HepG2 (cell line): ENCODE results near the gene GRK6. TPM values are rescaled to one million over a fixed set of nuclear protein-coding genes. Genes with fewer than 3 reads are reported as not detected.
A peak's percentile ranks its signal among the peaks of the same experiment; 100 is the strongest.

Source experiments
- EP300 ChIP-seq, 3 experiments: sonication (generic) in 1 of 3; formaldehyde crosslinking in 1 of 3; IDR thresholded peaks; 2 replicates each; pipeline versions ENCODE4 v1.5.1 to v1.6.1; 2011 to 2020; ENCODE audit warnings: low read depth in 2 of 3, low read length in 2 of 3, borderline replicate concordance in 1 of 3, improper control_type of control experiment in 1 of 3, mild to moderate bottlenecking in 1 of 3, missing genetic modification reagents in 1 of 3, moderate library complexity in 1 of 3
- GATAD1 ChIP-seq: IDR thresholded peaks from 2 replicates; pipeline ENCODE4 v1.6.1; 2016; ENCODE audit warnings: missing genetic modification reagents, missing compliant biosample characterization
- MXI1 ChIP-seq: IDR thresholded peaks from 3 replicates; pipeline ENCODE4 v1.6.1; 2012; ENCODE audit warnings: low read depth, low read length, inconsistent platforms, borderline replicate concordance
- NFE2 ChIP-seq: sonication (generic); formaldehyde crosslinking; IDR thresholded peaks from 2 replicates; pipeline ENCODE4 v1.4.0; 2020; ENCODE audit warnings: missing genetic modification reagents
- POLR2AphosphoS2 ChIP-seq: IDR thresholded peaks from 2 replicates; pipeline ENCODE4 v1.6.1; 2011; ENCODE audit warnings: low read depth, low read length, improper control_type of control experiment
- SATB2 ChIP-seq: sonication (generic); formaldehyde crosslinking; IDR thresholded peaks from 2 replicates; pipeline ENCODE4 v1.5.0; 2020; ENCODE audit warnings: missing genetic modification reagents
- SIN3A ChIP-seq: IDR thresholded peaks from 2 replicates; pipeline ENCODE4 v1.6.1; 2011; ENCODE audit warnings: low read depth, mild to moderate bottlenecking, control low read depth, low read length, borderline replicate concordance
- ZBTB38 ChIP-seq: sonication (generic); formaldehyde crosslinking; IDR thresholded peaks from 2 replicates; pipeline ENCODE4 v1.5.1; 2020; ENCODE audit warnings: mild to moderate bottlenecking, missing genetic modification reagents
- ZNF138 ChIP-seq: sonication (generic); formaldehyde crosslinking; IDR thresholded peaks from 2 replicates; pipeline ENCODE4 v1.5.0; 2020; ENCODE audit warnings: mild to moderate bottlenecking, low read depth, missing genetic modification reagents
- ZNF556 ChIP-seq: sonication (generic); formaldehyde crosslinking; IDR thresholded peaks from 2 replicates; pipeline ENCODE4 v1.4.0; 2020; ENCODE audit warnings: mild to moderate bottlenecking, missing genetic modification reagents, borderline replicate concordance
- polyA plus RNA-seq, 8 experiments: library from polyadenylated mRNA; depleted of rRNA in 3 of 8; stranded (reverse) in 7 of 8; unstranded in 1 of 8; fragments of >200 nt; fragmentation: Illumina TruSeq in 4 of 8; extraction: Trizol in 4 of 8; gene quantifications; 2 replicates each; pipeline versions ENCODE4 v1.2.1 to v1.2.3, GENCODE V29; 2011 to 2016; ENCODE audit warnings: low read depth in 4 of 8, missing spikeins in 1 of 8, mixed read lengths in 1 of 8; ENCODE audit not compliant: insufficient read depth in 1 of 8
- total RNA-seq, 5 experiments: library from RNA; depleted of rRNA; stranded (reverse); fragments of >200 nt; fragmentation: Illumina TruSeq; extraction: Trizol; gene quantifications; 2 replicates each; pipeline ENCODE4 v1.2.3, GENCODE V29; 2016; ENCODE audit warnings: low read depth in 1 of 5
- TF ChIP-seq, protein P1 (sequence below): sonication (generic); formaldehyde crosslinking; IDR thresholded peaks from 2 replicates; pipeline ENCODE4 v1.5.0; 2020; ENCODE audit warnings: mild to moderate bottlenecking, missing genetic modification reagents
- TF ChIP-seq, protein P2 (sequence below): sonication (generic); formaldehyde crosslinking; IDR thresholded peaks from 2 replicates; pipeline ENCODE4 v1.9.0; 2022; ENCODE audit warnings: low read depth, missing genetic modification reagents
- TF ChIP-seq, protein P3 (sequence below): sonication (generic); formaldehyde crosslinking; IDR thresholded peaks from 2 replicates; pipeline ENCODE4 v1.4.0; 2020; ENCODE audit warnings: missing genetic modification reagents
- TF ChIP-seq, protein P4 (sequence below): IDR thresholded peaks from 2 replicates; pipeline ENCODE4 v1.6.1; 2016; ENCODE audit warnings: mild to moderate bottlenecking, missing biosample characterization, missing genetic modification reagents
- TF ChIP-seq, protein P5 (sequence below): sonication (generic); formaldehyde crosslinking; IDR thresholded peaks from 2 replicates; pipeline ENCODE4 v1.4.0; 2020; ENCODE audit warnings: low read depth, mild to moderate bottlenecking, missing genetic modification reagents
- TF ChIP-seq, protein P6 (sequence below): sonication (generic); formaldehyde crosslinking; IDR thresholded peaks from 2 replicates; pipeline ENCODE4 v1.4.0; 2020; ENCODE audit warnings: mild to moderate bottlenecking, missing genetic modification reagents
- TF ChIP-seq, protein P7 (sequence below): sonication (generic); formaldehyde crosslinking; conservative IDR thresholded peaks from 2 replicates; pipeline ENCODE4 v1.8.0; 2022; ENCODE audit warnings: mild to moderate bottlenecking, moderate library complexity, missing genetic modification reagents

The GRK6 gene
- total and polyA plus RNA-seq, 2 of the 13 experiments (the other 11 are each of a cell fraction or from before 2014, with no cell fraction given) = 13.2 to 19.9 TPM

DNA sequence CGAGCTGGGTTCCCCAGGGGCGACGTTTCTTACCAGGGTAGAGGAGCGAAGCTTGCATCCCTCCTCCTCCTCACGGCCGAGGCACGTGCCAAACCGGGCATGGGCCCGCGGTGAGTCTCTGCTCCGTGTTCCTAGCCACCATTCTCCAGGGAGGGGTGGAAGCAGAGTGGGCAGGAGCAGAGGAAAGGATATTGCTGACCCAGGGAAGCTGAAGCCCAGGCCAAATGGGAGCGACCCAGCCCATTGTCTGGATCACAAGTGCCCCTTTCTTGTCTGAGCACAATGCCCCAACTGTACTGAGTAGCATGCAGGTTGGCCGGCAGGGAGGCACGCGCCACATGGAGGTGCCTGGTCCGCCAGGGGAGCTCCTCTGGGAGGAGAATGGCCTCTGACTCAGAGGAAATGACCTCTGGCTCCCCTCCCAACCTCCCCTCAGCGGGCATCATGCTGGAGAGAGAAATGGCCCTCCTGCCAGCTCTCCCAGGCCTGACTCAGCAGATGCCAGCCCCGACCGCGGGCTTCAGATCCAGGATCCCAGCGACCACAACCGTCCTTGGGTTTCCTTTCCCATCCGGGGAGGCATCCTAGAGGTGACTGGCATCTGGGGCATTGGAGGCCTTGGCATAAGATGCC is 21.3 kb downstream of the GRK6 start (continued):
- TF ChIP-seq, protein P1, sequence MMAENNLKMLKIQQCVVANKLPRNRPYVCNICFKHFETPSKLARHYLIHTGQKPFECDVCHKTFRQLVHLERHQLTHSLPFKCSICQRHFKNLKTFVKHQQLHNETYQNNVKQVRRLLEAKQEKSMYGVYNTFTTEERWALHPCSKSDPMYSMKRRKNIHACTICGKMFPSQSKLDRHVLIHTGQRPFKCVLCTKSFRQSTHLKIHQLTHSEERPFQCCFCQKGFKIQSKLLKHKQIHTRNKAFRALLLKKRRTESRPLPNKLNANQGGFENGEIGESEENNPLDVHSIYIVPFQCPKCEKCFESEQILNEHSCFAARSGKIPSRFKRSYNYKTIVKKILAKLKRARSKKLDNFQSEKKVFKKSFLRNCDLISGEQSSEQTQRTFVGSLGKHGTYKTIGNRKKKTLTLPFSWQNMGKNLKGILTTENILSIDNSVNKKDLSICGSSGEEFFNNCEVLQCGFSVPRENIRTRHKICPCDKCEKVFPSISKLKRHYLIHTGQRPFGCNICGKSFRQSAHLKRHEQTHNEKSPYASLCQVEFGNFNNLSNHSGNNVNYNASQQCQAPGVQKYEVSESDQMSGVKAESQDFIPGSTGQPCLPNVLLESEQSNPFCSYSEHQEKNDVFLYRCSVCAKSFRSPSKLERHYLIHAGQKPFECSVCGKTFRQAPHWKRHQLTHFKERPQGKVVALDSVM (CRISPR knock-in tag) = 0 out of 2 replicates have a peak, but pooled peaks have one; percentile 23
- TF ChIP-seq, protein P2, sequence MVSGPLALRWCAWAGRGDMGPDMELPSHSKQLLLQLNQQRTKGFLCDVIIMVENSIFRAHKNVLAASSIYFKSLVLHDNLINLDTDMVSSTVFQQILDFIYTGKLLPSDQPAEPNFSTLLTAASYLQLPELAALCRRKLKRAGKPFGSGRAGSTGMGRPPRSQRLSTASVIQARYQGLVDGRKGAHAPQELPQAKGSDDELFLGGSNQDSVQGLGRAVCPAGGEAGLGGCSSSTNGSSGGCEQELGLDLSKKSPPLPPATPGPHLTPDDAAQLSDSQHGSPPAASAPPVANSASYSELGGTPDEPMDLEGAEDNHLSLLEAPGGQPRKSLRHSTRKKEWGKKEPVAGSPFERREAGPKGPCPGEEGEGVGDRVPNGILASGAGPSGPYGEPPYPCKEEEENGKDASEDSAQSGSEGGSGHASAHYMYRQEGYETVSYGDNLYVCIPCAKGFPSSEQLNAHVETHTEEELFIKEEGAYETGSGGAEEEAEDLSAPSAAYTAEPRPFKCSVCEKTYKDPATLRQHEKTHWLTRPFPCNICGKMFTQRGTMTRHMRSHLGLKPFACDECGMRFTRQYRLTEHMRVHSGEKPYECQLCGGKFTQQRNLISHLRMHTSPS (CRISPR knock-in tag) = peak; percentile 97
- TF ChIP-seq SATB2 = no peak
- TF ChIP-seq, protein P3, sequence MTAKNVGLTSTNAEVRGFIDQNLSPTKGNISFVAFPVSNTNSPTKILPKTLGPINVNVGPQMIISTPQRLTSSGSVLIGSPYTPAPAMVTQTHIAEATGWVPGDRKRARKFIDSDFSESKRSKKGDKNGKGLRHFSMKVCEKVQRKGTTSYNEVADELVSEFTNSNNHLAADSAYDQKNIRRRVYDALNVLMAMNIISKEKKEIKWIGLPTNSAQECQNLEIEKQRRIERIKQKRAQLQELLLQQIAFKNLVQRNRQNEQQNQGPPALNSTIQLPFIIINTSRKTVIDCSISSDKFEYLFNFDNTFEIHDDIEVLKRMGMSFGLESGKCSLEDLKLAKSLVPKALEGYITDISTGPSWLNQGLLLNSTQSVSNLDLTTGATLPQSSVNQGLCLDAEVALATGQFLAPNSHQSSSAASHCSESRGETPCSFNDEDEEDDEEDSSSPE (CRISPR knock-in tag) = peak; percentile 38; the same call in 1 of the 2 replicates
- peak; percentile 87; the same call in 1 of the 3 replicates for TF ChIP-seq MXI1
- TF ChIP-seq EP300 (IDR thresholded peaks at IDR 0.05; ENCODE audit: low read depth in 2 of 2, low read length in 2 of 2) = peak in 1 of 2 experiments; percentile 13; a peak in 1 of 4 replicates
- peak; percentile 35; the same call in 1 of the 2 replicates for TF ChIP-seq EP300 (CRISPR knock-in tag; IDR thresholded peaks at IDR 0.05; ENCODE audit: borderline replicate concordance)
- TF ChIP-seq, protein P4, sequence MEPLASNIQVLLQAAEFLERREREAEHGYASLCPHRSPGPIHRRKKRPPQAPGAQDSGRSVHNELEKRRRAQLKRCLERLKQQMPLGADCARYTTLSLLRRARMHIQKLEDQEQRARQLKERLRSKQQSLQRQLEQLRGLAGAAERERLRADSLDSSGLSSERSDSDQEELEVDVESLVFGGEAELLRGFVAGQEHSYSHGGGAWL (CRISPR knock-in tag) = peak; percentile 61
- TF ChIP-seq, protein P5, sequence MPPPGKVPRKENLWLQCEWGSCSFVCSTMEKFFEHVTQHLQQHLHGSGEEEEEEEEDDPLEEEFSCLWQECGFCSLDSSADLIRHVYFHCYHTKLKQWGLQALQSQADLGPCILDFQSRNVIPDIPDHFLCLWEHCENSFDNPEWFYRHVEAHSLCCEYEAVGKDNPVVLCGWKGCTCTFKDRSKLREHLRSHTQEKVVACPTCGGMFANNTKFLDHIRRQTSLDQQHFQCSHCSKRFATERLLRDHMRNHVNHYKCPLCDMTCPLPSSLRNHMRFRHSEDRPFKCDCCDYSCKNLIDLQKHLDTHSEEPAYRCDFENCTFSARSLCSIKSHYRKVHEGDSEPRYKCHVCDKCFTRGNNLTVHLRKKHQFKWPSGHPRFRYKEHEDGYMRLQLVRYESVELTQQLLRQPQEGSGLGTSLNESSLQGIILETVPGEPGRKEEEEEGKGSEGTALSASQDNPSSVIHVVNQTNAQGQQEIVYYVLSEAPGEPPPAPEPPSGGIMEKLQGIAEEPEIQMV (CRISPR knock-in tag) = peak; percentile 90
- 0 out of 2 replicates have a peak, but pooled peaks have one; percentile 67 for TF ChIP-seq ZNF556 (CRISPR knock-in tag)
- peak; percentile 67; the same call in 1 of the 2 replicates for TF ChIP-seq SIN3A
- TF ChIP-seq NFE2 (CRISPR knock-in tag) = no peak
- TF ChIP-seq, protein P6, sequence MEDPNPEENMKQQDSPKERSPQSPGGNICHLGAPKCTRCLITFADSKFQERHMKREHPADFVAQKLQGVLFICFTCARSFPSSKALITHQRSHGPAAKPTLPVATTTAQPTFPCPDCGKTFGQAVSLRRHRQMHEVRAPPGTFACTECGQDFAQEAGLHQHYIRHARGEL (CRISPR knock-in tag) = no peak
- 0 out of 2 replicates have a peak, but pooled peaks have one; percentile 68 for TF ChIP-seq ZNF138 (CRISPR knock-in tag)
- peak; percentile 23; the same call in 1 of the 2 replicates for TF ChIP-seq ZBTB38 (CRISPR knock-in tag)
- no peak for TF ChIP-seq POLR2AphosphoS2
- peak; percentile 63; the same call in 1 of the 2 replicates for TF ChIP-seq GATAD1
- TF ChIP-seq, protein P7, sequence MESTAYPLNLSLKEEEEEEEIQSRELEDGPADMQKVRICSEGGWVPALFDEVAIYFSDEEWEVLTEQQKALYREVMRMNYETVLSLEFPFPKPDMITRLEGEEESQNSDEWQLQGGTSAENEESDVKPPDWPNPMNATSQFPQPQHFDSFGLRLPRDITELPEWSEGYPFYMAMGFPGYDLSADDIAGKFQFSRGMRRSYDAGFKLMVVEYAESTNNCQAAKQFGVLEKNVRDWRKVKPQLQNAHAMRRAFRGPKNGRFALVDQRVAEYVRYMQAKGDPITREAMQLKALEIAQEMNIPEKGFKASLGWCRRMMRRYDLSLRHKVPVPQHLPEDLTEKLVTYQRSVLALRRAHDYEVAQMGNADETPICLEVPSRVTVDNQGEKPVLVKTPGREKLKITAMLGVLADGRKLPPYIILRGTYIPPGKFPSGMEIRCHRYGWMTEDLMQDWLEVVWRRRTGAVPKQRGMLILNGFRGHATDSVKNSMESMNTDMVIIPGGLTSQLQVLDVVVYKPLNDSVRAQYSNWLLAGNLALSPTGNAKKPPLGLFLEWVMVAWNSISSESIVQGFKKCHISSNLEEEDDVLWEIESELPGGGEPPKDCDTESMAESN (CRISPR knock-in tag) = peak; percentile 71; the same call in 1 of the 2 replicates
